ENCODE measurements around the gene STRN3. TPM values are rescaled to one million over a fixed set of nuclear protein-coding genes. Genes with fewer than 3 reads are reported as not detected.
A peak's percentile ranks its signal among the peaks of the same experiment; 100 is the strongest.

STRN3 gene
- total RNA-seq, 4 donors from 2014 or later: 11.6 to 47.7 (median 38.9) TPM

DNA sequence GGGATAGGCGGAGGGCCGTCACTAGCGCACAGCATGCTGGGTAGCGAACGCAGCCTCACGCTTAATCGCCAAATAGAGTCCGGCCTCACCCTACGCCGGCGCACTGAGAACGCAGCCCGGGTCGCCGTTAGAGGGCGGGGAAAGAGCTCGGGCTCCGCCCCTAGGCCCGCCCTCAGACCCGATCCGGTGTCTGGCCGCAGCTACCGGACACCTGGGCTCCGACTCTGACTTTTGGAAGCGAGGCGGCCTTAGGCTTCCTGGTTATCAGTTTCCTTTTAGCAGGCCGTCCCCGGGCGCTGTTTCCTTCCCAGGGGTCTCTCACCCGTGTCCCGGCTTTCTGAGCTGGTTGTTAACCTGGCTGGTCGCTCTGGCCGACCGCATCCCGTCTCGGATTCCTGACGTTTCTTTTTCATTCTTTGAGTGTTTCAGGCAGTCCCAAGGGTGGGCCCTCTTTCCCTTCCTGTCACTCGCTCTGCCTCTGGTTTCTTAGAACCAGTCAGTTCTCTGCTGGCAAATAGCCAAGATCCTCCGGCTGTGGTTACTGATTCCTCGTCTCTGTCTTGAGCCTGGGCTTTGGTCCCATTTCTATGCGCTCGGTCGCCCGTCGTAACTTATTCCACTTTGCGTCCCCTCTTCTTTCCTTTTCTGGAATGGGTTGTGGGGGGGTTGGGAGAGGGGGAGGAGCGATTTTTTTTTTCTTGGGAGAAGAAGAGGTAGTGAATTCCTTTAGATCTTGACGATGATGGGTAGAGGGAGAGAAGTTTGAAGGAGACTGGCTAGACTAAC lies 464 bp upstream of the STRN3 start:
- 1 to 2% methylated on average over 18 to 25 of the region's 48 CpGs for WGBS, 2 donors

GRCh38 chr14:31025367-31026076 lies 657 bp downstream of the STRN3 start, which contains the start of gene AP4S1:
TSS of gene AP4S1 (plus strand) at chr14:31025649. CDS start at chr14:31066197, 40,548 bp downstream.
- 0 to 1% methylated on average over 13 to 22 of the region's 53 CpGs for WGBS, 2 donors
- DNase-seq: no peak
- Histone ChIP-seq H3K4me1 (peaks cover 7 to 30% (median 18%) of the 10 kb centered on the region in 3 donors), H3K27me3 (no peaks in the 10 kb centered on the region), H3K4me3 (peak within 1 kb of the TSS; percentile 86 to 99 (median 90)), H3K9me3 (no peaks in the 10 kb centered on the region), H3K27ac (peak within 1 kb of the TSS; percentile 98 to 100 (median 100)), H3K36me3 (peaks cover 0 to 23% (median 0%) of the 10 kb centered on the region in 3 donors)
- intact Hi-C loops (cut with DNase I): no loop called here
- no peak for TF ChIP-seq CTCF (IDR thresholded peaks at IDR 0.05)
- TF ChIP-seq POLR2A (IDR thresholded peaks at IDR 0.05): no peak

More for the DNA sequence above, 464 bp upstream of the STRN3 start:
- peak overlapping the region; percentile 98 to 100 (median 100) for H3K27ac ChIP-seq
- H3K9me3 ChIP-seq: no peaks in the 10 kb centered on the region
- intact Hi-C loops (cut with DNase I): no loop called here
- peaks cover 0 to 12% (median 0%) of the 10 kb centered on the region in 3 donors for H3K36me3 ChIP-seq
- H3K4me1 ChIP-seq: peaks cover 7 to 34% (median 20%) of the 10 kb centered on the region in 3 donors
- TF ChIP-seq CTCF (IDR thresholded peaks at IDR 0.05): peak in 2 of 6 experiments; percentile 17 to 26
- peak in 3 of 4 donors; percentile 19 to 75 (median 43) for TF ChIP-seq POLR2A (IDR thresholded peaks at IDR 0.05)
- H3K4me3 ChIP-seq: peak overlapping the region; percentile 86 to 99 (median 90)
- peak; percentile 72 for DNase-seq
- no peaks in the 10 kb centered on the region for H3K27me3 ChIP-seq

- Histone ChIP-seq H3K4me3 (peak overlapping the region; percentile 86 to 99 (median 90)), H3K36me3 (peaks cover 0 to 30% (median 0%) of the 10 kb centered on the region in 3 donors), H3K4me1 (peaks cover 7 to 35% (median 18%) of the 10 kb centered on the region in 3 donors), H3K9me3 (no peaks in the 10 kb centered on the region), H3K27ac (peak overlapping the region; percentile 98 to 100 (median 100)), H3K27me3 (no peaks in the 10 kb centered on the region)
- 3 to 5% methylated on average over 11 of the region's 11 CpGs for WGBS, 2 donors
- intact Hi-C loops (cut with DNase I): no loop called here
- no peak for DNase-seq
- TF ChIP-seq CTCF (IDR thresholded peaks at IDR 0.05) (no peak), POLR2A (IDR thresholded peaks at IDR 0.05) (no peak)
These were observed 1.4 kb downstream of the STRN3 start for GRCh38 chr14:31024577-31025366.

DNA sequence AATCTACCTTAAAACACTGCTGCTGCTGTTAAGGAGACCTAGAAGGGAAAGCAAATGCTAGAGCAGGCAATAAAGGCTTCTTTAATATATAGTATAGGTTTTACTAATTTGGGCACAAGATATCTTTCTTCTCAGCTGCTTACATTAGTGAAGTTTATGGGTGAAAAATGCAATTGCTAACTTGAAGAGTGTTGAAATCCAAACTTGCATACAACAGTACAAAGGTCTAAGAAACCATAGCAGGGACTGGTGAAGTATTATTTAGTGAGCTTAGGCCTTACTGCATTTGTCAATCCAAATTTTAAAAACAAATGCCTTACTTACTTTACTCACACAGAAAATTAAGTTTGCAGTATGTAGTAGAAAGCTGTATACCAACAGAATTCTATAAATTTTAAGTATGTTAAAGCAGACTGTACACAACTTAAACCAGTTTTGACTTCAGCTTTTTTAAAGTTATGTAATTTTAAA lies 2.1 kb downstream of the STRN3 start:
- TF ChIP-seq CTCF (IDR thresholded peaks at IDR 0.05) (no peak), POLR2A (IDR thresholded peaks at IDR 0.05) (no peak)
- peak overlapping the region in 2 of 4 donors; percentile 98 to 100 for H3K27ac ChIP-seq
- intact Hi-C loops (cut with DNase I): no loop called here
- H3K36me3 ChIP-seq: peaks cover 0 to 33% (median 0%) of the 10 kb centered on the region in 3 donors
- DNase-seq: no peak
- H3K4me3 ChIP-seq: peak overlapping the region; percentile 2 to 90 (median 88)
- peaks cover 7 to 42% (median 18%) of the 10 kb centered on the region in 3 donors for H3K4me1 ChIP-seq
- no peaks in the 10 kb centered on the region for H3K9me3 ChIP-seq
- no peaks in the 10 kb centered on the region for H3K27me3 ChIP-seq

All from esophagus squamous epithelium (tissue), 5 donors.